Pons (tissue), 1 donor: Measurements from ENCODE around the gene XRRA1.

Experiments
- DNase-seq: peaks from one replicate; pipeline ENCODE4 v3.0.0-alpha.2; 2016; ENCODE audit warnings: low spot score

XRRA1 gene

DNA sequence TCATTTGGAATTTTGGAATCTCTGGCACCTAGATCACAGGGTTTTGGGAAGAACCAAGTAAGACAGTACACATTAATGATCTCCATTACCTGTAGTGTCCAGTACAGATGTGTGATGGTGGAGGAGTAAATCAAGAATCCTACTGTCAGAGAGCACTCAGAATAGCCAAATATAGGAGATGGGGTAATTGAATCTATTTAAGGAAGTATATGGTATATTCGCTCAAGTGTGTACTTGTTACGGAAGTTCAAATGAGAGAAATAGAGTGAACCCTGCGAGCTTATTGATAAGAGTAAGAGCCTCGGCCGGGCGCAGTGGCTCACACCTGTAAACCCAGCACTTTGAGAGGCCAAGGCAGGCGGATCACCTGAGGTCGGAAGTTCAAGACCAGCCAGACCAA, 2.3 kb upstream of the XRRA1 start:
- no peak for DNase-seq

GRCh38 chr11:74950374-74950969, 1.6 kb upstream of the XRRA1 start:
- no peak for DNase-seq

DNA sequence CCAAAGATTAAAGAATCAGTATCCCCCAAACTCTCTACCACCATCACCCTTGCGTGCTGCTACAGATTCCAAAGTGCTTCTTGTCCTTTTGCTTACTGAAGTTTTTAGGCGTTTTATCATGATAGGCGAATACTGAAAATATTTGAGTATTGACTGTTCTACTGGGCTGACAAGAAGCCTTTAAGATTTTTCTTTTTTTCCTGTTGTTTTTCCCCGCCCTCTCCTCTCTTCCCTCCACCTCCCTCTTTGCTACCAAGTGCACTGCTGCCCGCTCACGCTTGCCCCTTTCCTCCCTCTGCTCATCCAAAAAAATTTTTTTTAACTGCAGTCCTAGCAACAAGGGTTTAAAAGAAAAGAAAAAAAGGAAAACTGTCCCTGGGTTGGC, 854 bp upstream of the XRRA1 start:
- peak; percentile 8 for DNase-seq

- no peak for DNase-seq
Measured at GRCh38 chr11:74948546-74948897, 369 bp downstream of the XRRA1 start.

DNA sequence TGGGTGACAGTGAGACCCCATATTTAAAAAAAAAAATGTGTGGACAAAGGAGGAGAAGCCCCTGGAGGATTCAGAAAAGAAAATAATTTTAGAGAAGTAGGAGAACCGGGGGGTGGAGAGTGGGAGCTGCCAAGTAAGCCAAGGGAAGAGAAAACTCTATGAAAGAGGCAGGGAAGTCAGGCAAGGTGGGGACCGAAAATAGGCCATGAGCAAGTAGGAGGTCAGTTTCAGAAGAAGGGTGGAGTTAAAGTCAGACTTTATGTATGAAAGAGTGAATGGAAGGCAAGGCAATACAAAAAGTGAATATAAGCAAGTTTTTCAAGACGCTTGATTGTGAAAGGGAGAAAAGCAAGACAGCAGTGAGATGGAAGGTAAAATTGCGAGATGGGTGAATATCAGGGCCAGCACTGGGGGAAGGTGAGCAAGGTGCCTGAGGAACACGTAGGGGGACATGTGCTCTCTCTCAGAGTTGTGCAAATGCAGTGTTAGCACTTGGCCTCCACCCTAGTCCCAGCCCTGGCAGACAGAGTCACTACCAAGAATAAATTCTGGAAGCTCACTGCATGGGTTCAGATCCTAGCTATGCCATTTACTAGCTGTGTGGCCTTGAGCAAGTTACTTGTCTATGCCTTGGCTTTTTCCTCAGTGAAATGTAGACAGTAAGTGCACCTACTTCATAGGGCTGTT, 6.7 kb downstream of the XRRA1 start:
- no peak for DNase-seq

DNA sequence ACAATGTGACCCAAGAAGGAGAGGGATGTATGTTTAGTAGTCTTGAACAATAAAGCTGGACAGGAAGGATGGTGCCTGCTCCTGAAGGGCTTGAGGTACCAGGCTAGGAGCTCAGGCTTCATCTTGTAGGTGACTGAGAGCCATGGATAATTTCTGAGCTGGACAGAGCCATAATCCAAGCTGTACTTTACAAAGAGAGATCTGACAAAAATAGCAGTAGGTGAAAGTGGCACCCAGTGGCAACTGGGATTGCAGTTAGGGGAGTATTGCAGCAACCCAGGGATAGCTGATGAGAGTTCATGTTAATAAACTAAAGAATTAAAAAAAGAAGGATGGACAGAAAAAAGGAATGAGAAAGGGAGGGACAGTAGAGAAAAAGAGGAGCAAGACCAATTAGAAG, 7.4 kb downstream of the XRRA1 start:
- no peak for DNase-seq

DNA sequence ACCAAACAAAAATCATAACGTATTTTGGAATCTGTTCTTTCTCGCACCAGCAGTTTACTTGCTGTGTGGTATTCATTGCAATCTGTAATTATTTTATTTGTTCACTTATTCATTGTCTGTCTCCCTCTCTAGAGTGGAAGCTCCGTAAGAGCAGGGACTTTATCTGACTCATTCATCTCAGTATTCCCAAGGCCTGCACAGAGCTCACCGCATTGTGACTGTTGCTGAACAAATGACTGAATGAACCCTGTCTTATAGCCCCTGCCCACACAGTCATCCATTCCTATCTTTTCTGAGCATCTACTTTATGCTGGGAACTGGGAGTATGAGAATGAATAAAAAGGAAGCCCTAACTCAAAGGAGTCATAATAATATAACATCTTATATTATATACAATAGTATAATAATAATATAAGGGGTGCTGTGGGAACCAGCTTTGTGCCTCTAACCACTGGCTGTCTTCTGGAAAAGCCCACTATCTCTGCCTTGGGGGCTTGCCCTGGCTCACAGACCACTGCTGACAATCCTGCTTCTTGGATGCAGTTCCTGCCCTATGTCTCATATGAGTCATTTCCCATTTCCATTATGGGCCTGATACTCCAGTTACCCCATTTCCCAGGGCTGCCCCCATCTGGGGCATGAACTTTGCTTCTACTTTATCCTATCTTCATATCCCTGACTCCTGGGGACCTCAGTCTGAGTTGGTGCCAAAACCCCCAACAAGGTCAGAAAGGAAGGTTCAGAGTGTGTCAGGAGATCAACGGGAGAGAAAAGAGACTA, 11.0 kb downstream of the XRRA1 start:
- DNase-seq = no peak

- DNase-seq = no peak
Measured at GRCh38 chr11:74936976-74937375, 11.9 kb downstream of the XRRA1 start.

DNA sequence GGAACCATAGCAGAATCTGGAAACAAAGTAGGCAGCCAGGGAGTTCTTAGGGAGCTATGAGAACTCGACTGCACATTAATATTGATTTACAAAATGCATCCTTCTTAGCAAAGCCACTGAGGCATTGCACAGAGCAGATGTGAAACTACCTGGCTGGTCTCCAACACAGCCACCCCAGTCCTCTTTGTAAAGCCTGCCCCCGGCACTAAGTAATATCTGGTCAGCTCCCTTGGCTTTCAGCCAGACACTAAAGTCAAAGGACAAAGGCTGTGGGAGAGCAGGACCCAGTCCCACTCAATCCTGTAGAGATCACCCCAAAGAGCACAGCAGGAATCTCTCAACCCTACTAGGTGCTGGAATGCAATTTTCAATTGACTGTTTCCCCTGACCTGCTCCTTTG, 12.8 kb downstream of the XRRA1 start:
- no peak for DNase-seq

GRCh38 chr11:74935285-74935684, 13.6 kb downstream of the XRRA1 start:
- no peak for DNase-seq

DNA sequence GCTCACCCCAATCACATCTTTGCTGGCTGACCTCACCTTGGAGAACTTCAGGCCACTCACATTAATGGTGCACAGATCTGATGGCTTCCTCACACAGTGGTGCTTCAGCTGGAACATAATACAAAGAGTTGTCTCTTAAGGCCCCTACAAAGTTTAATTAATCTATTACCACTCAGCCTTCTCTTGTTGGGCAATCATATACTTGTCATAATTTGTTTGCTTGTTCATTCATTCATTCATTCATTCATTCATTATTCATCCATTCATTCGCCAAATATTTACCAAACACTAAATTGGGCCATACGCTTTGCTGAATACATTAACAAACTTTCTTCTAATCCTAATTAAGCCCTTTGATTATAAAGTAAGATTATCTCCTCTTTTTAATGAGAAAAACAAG, 15.1 kb downstream of the XRRA1 start:
- DNase-seq = no peak

DNA sequence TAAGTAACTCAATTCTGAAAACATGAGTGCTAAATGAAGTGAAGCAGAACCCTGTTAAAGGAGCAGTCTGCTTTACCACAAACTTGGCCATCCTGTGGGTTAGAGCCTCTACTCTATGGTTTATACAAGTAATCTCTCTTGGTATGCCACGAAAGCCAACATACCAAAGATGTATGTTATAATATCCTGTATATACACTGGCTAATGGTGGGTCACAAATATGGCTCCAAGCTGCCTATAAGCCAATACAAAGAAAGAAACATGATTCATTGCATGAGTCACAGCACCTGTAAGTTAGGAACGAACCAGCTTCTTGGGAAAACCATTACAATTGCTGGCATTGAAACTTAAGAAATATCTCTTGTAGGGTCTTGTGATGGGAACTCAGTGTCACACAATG, 16.1 kb downstream of the XRRA1 start:
- DNase-seq = no peak

GRCh38 chr11:74932169-74932568, 16.7 kb downstream of the XRRA1 start:
- DNase-seq = no peak

DNA sequence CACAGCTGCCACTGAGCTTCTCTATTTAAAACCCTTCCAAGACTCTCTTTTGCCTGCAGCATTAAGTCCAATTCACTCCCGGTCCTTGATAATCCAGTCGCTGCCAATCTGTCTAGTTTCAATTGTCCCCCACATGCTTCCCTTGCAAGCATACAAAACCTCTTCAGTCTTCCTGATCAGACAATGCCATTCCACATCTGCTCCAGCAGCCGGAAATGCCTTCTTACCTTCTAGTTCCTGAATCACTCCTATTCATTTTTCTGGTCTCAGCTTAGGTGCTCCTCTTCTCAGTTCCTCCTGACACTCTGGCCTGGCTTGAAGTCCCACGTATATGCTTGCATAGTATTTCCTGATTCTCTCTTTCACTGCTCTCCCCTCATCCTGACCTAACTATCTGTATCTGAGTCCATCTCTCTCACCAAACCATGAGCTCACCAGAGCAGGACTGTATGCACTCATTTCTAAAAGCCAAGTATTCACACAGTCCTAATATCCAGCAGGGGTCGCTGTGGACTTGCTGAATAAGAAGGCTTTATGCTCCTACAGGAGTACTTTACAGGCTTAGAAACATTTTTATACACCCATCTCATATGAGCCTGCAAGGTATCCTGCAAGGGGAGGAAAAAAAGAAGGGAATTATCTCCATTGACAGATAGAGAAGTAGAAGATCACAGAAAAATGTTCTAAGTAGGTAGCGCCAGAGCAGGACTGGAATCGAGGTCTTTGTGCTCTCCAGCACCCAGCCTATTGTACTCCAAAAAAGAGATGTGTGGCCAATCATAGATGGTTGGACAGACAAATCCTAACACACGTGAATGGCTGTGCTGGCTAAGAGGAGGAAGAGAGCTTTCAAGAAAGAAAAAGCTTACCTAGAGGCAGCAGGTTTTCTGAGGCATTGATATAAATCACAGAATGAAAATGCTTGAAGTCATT, 19.2 kb downstream of the XRRA1 start:
- peak; percentile 97 for DNase-seq

- no peak for DNase-seq
Measured at GRCh38 chr11:74927496-74927895, 21.4 kb downstream of the XRRA1 start.

DNA sequence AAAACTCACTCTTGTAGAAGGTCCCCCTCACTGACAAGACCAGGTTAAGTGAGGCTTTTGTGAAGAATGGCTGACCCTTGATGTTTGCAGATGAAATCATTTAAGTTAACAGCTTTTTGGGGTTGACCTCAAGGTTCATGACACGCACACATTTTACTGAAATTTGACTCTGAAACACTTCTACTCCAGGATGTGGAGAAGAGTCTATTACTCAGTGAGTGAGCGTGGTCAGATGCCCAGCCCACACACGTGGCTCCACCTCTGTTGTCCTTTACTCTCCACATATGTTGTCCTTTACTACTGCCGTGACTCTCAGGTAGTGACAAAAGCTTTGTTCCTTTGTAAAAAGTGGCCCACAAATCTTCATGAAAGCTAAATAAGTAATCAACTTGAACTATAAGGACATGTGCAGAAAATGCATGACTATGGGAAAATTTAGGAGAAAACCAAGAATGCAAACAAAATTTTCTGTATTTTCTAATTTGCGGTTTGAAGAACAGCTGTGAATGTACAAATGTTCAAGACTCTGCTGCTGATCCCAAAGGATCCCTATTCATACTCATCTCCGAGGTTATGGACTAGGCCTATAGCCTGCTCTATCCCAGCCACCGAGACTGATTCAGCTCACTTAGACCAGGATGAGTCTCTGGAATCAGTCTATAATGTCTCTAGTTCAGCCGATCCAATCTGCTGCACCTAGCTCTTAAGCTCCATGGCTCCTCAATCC, 22.4 kb downstream of the XRRA1 start:
- DNase-seq = no peak

GRCh38 chr11:74925281-74925680, 23.6 kb downstream of the XRRA1 start:
- no peak for DNase-seq

GRCh38 chr11:74923125-74923524, 25.8 kb downstream of the XRRA1 start:
- no peak for DNase-seq

GRCh38 chr11:74909812-74910211, 39.1 kb downstream of the XRRA1 start:
- no peak for DNase-seq

GRCh38 chr11:74909385-74909784, 39.5 kb downstream of the XRRA1 start:
- DNase-seq = peak; percentile 7

DNA sequence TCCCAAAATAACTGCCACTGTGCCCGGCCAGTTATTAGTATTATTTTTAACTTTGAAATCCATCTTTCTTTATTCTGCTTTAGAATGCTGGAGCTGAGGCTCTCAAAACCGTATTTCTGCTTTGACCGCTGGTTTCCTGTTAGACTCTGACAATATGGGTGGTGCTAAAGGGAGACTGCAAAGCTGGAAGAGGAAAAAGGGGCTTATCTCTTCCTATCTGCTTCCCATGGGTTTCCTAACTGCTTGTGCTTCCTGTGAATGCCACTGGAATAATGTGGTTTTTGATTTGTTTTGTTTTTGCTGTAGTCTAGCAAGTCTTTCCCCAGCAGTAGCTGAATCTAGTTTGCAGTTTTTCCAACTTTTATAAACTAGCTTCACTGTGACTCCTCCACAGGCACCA, 43.6 kb downstream of the XRRA1 start:
- DNase-seq = no peak

DNA sequence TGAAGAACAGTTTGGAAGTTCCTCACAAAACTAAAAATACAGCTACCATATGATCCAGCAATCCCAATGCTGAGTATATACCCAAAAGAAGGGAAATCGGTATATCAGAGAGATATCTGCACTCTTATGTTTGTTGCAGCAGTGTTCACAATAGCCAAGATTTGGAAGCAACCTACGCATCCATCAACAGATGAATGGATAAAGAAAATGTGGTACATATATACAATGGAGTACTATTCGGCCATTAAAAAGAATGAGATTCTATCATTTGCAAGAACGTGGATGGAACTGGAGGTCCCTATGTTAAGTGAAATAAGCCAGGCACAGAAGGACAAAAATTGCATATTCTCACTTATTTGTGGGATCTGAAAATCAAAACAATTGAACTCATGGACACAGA, 46.5 kb downstream of the XRRA1 start:
- DNase-seq = no peak
